GM12878 (cell line): ENCODE data around the gene MLPH.

Source experiments
- ATF2 ChIP-seq: IDR thresholded peaks from 2 replicates; pipeline ENCODE4 v1.6.1; 2012; ENCODE audit warnings: low read length, inconsistent platforms
- TF ChIP-seq, protein P1 (sequence below): fragments of 450-650 bp; formaldehyde crosslinking; IDR thresholded peaks from 2 replicates; pipeline ENCODE4 v1.4.0; 2022; ENCODE audit warnings: mild to moderate bottlenecking, moderate library complexity

DNA sequence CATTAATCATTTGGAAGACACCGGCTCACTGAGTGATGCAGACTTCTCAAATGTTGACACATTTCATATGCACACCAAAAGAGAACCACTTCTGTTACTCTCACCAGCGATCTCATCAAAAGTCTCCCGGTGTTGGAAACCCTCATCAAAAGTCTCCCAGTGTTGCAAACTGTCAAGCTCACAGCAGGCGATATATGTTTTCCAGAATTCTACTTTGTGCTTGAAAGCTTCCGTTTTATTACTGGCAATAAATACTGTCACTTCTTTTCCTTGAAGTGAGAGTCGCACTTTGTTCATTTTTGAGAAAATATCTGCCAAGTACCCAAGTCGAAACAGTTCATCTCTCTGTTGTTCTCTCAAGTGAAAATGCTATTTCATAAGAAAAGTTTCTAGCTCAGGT lies 20.5 kb downstream of the MLPH start:
- TF ChIP-seq, protein P1, sequence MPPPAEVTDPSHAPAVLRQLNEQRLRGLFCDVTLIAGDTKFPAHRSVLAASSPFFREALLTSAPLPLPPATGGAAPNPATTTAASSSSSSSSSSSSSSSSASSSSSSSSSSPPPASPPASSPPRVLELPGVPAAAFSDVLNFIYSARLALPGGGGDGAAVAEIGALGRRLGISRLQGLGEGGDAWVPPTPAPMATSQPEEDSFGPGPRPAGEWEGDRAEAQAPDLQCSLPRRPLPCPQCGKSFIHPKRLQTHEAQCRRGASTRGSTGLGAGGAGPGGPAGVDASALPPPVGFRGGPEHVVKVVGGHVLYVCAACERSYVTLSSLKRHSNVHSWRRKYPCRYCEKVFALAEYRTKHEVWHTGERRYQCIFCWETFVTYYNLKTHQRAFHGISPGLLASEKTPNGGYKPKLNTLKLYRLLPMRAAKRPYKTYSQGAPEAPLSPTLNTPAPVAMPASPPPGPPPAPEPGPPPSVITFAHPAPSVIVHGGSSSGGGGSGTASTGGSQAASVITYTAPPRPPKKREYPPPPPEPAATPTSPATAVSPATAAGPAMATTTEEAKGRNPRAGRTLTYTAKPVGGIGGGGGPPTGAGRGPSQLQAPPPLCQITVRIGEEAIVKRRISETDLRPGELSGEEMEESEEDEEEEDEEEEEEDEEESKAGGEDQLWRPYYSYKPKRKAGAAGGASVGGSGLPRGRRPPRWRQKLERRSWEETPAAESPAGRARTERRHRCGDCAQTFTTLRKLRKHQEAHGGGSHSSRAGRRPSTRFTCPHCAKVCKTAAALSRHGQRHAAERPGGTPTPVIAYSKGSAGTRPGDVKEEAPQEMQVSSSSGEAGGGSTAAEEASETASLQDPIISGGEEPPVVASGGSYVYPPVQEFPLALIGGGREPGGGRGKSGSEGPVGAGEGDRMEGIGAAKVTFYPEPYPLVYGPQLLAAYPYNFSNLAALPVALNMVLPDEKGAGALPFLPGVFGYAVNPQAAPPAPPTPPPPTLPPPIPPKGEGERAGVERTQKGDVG, result no peak
- TF ChIP-seq ATF2, result no peak
